ENCODE data around the gene CRYBB2. TPM values are rescaled to one million over a fixed set of nuclear protein-coding genes. Genes with fewer than 3 reads are reported as not detected.

CRYBB2 gene
- total RNA-seq, 1 experiment from 2014 or later, result not detected

DNA sequence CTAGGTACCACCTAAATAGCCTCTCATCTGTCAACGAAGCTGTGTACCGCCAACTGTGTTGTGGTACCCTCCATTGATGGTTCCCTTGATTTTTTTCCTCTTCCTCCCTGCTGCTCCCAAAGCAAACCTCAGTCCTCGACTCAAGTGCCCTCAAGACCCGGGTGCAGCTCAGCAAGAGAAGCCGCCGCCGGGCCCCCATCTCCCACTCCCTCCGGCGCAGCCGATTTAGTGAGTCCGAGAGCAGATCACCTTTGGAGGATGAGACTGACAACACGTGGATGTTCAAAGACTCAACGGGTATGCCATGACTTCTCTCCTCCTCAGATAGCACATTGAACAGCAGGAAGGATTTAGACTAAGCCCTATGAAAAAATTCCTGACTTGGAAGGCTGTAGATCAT is 42.2 kb upstream of the CRYBB2 start:
- ChIA-PET RAD21 (ENCODE audit: low non-redundant PET in 1 of 2, low total read pairs in 2 of 2, uncharacterized antibody in 2 of 2, unreplicated experiment in 2 of 2) (no interaction called here), POLR2A (no interaction called here), CTCF (no interaction called here)
- DNase-seq (ENCODE audit: low read depth, low spot score), result no peak
- intact Hi-C loops (cut with micrococcal nuclease), result no loop called here
- Histone ChIP-seq H3K4me2 (ENCODE audit: low read length) (no peak overlapping the region), H3K9ac (ENCODE audit: low read length) (no peak overlapping the region), H3K4me3 (replicated peaks in 1 of 2; ENCODE audit: low read depth in 1 of 2, low read length in 2 of 2) (no peak overlapping the region), H3K4me1 (ENCODE audit: control insufficient read depth in 1 of 2, insufficient read depth in 2 of 2, low read length in 2 of 2) (no peaks in the 10 kb centered on the region), H3K36me3 (ENCODE audit: control insufficient read depth in 1 of 2, insufficient read depth in 2 of 2, low read length in 2 of 2) (peaks cover 2 to 17% of the 10 kb centered on the region in 2 experiments; a peak in 3 of 4 replicates), H4K20me1 (ENCODE audit: insufficient read depth) (no peaks in the 10 kb centered on the region), H3K9me2 (ENCODE audit: insufficient read depth) (no peaks in the 10 kb centered on the region), H3K9me3 (ENCODE audit: control insufficient read depth in 1 of 2, insufficient read depth in 1 of 2, low read depth in 1 of 2, low read length in 2 of 2) (no peaks in the 10 kb centered on the region), H3K79me2 (ENCODE audit: insufficient read depth, low read length) (no peaks in the 10 kb centered on the region), H3K27ac (ENCODE audit: low read depth, low read length) (no peak overlapping the region), H2AFZ (ENCODE audit: low read depth, low read length, poor library complexity, severe bottlenecking) (no peak overlapping the region), H3K27me3 (ENCODE audit: insufficient read depth, low read length) (no peaks in the 10 kb centered on the region)
- no TSS peak for BruUV-seq (replicated peaks)
- no peak for TF ChIP-seq SRF (IDR thresholded peaks at IDR 0.05; ENCODE audit: low read depth)
- TF ChIP-seq, protein P1, sequence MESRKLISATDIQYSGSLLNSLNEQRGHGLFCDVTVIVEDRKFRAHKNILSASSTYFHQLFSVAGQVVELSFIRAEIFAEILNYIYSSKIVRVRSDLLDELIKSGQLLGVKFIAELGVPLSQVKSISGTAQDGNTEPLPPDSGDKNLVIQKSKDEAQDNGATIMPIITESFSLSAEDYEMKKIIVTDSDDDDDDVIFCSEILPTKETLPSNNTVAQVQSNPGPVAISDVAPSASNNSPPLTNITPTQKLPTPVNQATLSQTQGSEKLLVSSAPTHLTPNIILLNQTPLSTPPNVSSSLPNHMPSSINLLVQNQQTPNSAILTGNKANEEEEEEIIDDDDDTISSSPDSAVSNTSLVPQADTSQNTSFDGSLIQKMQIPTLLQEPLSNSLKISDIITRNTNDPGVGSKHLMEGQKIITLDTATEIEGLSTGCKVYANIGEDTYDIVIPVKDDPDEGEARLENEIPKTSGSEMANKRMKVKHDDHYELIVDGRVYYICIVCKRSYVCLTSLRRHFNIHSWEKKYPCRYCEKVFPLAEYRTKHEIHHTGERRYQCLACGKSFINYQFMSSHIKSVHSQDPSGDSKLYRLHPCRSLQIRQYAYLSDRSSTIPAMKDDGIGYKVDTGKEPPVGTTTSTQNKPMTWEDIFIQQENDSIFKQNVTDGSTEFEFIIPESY (IDR thresholded peaks at IDR 0.05; ENCODE audit: extremely low read depth, insufficient replicate concordance, low read length), result no peak
- TF ChIP-seq SIN3A (IDR thresholded peaks at IDR 0.05; ENCODE audit: low read depth), result no peak
- TF ChIP-seq, protein P2, sequence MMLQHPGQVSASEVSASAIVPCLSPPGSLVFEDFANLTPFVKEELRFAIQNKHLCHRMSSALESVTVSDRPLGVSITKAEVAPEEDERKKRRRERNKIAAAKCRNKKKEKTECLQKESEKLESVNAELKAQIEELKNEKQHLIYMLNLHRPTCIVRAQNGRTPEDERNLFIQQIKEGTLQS (IDR thresholded peaks at IDR 0.05), result no peak
- no peak for TF ChIP-seq TCF7L2 (IDR thresholded peaks at IDR 0.05; ENCODE audit: borderline replicate concordance, extremely low read depth, insufficient read depth, insufficient read length)
- ATAC-seq, result no peak

DNA sequence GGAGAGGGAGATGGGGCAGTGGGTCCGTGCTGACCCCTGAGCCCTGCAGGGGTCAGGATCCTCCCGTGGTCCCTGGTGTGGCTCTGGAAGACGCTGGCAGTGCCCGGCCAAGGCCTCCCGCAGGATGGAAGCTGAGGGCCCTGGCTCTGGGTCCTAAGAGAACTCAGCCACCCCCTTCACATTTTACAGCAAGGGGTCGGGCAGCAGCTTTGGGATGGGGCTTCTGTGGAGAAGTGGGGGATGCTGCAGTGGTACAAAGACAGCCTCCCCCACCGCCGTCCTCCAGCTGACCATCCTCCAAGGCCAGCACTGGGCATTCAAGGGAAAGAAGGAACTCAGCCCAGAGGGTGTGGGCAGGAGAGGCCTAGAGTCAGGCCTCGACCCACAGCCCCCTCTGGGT is 41.5 kb upstream of the CRYBB2 start:
- H4K20me1 ChIP-seq (ENCODE audit: insufficient read depth), result no peaks in the 10 kb centered on the region; the same call in 1 of the 2 replicates
- peaks cover 2 to 17% of the 10 kb centered on the region in 2 experiments for H3K36me3 ChIP-seq (ENCODE audit: control insufficient read depth in 1 of 2, insufficient read depth in 2 of 2, low read length in 2 of 2)
- no peak overlapping the region for H2AFZ ChIP-seq (ENCODE audit: low read depth, low read length, poor library complexity, severe bottlenecking)
- DNase-seq (ENCODE audit: low read depth, low spot score) (no peak), ATAC-seq (no peak)
- no peak overlapping the region for H3K9ac ChIP-seq (ENCODE audit: low read length)
- H3K9me3 ChIP-seq (ENCODE audit: control insufficient read depth in 1 of 2, insufficient read depth in 1 of 2, low read depth in 1 of 2, low read length in 2 of 2), result no peaks in the 10 kb centered on the region
- intact Hi-C loops (cut with micrococcal nuclease), result no loop called here
- H3K9me2 ChIP-seq (ENCODE audit: insufficient read depth), result no peaks in the 10 kb centered on the region
- H3K4me2 ChIP-seq (ENCODE audit: low read length), result no peak overlapping the region
- TF ChIP-seq SRF (IDR thresholded peaks at IDR 0.05; ENCODE audit: low read depth), result no peak
- TF ChIP-seq ZNF274 (IDR thresholded peaks at IDR 0.05; ENCODE audit: low read depth, low read length), result no peak
- TF ChIP-seq, protein P3, sequence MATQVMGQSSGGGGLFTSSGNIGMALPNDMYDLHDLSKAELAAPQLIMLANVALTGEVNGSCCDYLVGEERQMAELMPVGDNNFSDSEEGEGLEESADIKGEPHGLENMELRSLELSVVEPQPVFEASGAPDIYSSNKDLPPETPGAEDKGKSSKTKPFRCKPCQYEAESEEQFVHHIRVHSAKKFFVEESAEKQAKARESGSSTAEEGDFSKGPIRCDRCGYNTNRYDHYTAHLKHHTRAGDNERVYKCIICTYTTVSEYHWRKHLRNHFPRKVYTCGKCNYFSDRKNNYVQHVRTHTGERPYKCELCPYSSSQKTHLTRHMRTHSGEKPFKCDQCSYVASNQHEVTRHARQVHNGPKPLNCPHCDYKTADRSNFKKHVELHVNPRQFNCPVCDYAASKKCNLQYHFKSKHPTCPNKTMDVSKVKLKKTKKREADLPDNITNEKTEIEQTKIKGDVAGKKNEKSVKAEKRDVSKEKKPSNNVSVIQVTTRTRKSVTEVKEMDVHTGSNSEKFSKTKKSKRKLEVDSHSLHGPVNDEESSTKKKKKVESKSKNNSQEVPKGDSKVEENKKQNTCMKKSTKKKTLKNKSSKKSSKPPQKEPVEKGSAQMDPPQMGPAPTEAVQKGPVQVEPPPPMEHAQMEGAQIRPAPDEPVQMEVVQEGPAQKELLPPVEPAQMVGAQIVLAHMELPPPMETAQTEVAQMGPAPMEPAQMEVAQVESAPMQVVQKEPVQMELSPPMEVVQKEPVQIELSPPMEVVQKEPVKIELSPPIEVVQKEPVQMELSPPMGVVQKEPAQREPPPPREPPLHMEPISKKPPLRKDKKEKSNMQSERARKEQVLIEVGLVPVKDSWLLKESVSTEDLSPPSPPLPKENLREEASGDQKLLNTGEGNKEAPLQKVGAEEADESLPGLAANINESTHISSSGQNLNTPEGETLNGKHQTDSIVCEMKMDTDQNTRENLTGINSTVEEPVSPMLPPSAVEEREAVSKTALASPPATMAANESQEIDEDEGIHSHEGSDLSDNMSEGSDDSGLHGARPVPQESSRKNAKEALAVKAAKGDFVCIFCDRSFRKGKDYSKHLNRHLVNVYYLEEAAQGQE (IDR thresholded peaks at IDR 0.05; ENCODE audit: low read depth), result no peak
- TF ChIP-seq EZH2 (IDR thresholded peaks at IDR 0.05), result no peak
- no peak for TF ChIP-seq TCF7L2 (IDR thresholded peaks at IDR 0.05; ENCODE audit: borderline replicate concordance, extremely low read depth, insufficient read depth, insufficient read length)
- TF ChIP-seq JUND (IDR thresholded peaks at IDR 0.05), result no peak
- no peak for TF ChIP-seq EZH2phosphoT487 (IDR thresholded peaks at IDR 0.05; ENCODE audit: borderline replicate concordance)
- TF ChIP-seq CEBPB (IDR thresholded peaks at IDR 0.05; ENCODE audit: low read depth), result no peak
- TF ChIP-seq CBX3 (IDR thresholded peaks at IDR 0.05; ENCODE audit: low read depth), result no peak
- TF ChIP-seq, protein P2 (IDR thresholded peaks at IDR 0.05), result no peak
- no peak overlapping the region for H3K4me3 ChIP-seq (replicated peaks in 1 of 2; ENCODE audit: low read depth in 1 of 2, low read length in 2 of 2)
- H3K4me1 ChIP-seq (ENCODE audit: control insufficient read depth in 1 of 2, insufficient read depth in 2 of 2, low read length in 2 of 2), result no peaks in the 10 kb centered on the region
- H3K79me2 ChIP-seq (ENCODE audit: insufficient read depth, low read length), result no peaks in the 10 kb centered on the region
- ChIA-PET POLR2A (no interaction called here), CTCF (no interaction called here), RAD21 (ENCODE audit: low non-redundant PET in 1 of 2, low total read pairs in 2 of 2, uncharacterized antibody in 2 of 2, unreplicated experiment in 2 of 2) (no interaction called here)
- no peaks in the 10 kb centered on the region for H3K27me3 ChIP-seq (ENCODE audit: insufficient read depth, low read length)
- no TSS peak for BruUV-seq (replicated peaks)
- H3K27ac ChIP-seq (ENCODE audit: low read depth, low read length), result no peak overlapping the region
